LNCAP (cell line): Measurements from ENCODE around the gene TMEM59.

ENCODE experiments used
- TF ChIP-seq, protein P1 (sequence below): fragments of 450-650 bp; IDR thresholded peaks from 2 replicates; pipeline ENCODE4 v1.5.1; 2017; ENCODE audit warnings: mild to moderate bottlenecking

Gene TMEM59

DNA sequence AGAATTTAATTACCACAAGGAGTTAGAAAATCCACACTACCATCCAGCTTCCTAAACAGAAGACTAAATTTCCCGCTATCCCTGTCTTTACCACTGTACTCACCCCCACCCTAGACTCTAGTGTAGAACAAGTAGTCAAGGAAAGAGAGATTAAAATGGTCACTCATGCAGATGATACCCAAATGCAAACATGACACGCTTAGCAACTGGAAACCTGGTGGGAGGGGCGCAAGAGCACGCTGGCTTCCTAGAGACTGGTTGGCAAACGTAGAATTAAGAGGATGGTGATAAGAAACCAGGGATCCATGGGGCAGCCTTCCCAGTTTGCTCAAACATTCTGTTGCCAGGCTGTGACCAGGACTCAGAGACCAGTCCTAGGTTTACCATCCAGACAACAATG lies 25.2 kb downstream of the TMEM59 start:
- TF ChIP-seq, protein P1, sequence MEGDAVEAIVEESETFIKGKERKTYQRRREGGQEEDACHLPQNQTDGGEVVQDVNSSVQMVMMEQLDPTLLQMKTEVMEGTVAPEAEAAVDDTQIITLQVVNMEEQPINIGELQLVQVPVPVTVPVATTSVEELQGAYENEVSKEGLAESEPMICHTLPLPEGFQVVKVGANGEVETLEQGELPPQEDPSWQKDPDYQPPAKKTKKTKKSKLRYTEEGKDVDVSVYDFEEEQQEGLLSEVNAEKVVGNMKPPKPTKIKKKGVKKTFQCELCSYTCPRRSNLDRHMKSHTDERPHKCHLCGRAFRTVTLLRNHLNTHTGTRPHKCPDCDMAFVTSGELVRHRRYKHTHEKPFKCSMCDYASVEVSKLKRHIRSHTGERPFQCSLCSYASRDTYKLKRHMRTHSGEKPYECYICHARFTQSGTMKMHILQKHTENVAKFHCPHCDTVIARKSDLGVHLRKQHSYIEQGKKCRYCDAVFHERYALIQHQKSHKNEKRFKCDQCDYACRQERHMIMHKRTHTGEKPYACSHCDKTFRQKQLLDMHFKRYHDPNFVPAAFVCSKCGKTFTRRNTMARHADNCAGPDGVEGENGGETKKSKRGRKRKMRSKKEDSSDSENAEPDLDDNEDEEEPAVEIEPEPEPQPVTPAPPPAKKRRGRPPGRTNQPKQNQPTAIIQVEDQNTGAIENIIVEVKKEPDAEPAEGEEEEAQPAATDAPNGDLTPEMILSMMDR = no peak

DNA sequence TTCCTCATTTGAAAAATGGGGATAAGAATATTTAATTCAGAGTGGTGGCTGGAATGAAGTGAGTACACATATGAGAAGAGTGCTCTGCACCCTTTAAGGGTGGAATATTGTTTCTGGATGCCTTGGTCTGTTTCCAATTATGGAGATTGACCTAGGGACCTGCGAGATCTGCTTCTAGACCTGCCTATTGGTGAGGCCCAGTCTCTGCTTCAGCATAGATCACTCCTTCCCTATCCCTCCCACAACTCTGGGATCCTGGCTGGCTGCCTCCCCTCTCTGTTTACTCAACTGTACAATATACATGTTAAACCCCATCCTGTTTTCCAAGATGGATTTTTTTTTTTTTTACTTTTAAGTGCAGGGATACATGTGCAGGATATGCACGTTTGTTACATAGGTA lies 28.6 kb downstream of the TMEM59 start:
- TF ChIP-seq, protein P1 = no peak

DNA sequence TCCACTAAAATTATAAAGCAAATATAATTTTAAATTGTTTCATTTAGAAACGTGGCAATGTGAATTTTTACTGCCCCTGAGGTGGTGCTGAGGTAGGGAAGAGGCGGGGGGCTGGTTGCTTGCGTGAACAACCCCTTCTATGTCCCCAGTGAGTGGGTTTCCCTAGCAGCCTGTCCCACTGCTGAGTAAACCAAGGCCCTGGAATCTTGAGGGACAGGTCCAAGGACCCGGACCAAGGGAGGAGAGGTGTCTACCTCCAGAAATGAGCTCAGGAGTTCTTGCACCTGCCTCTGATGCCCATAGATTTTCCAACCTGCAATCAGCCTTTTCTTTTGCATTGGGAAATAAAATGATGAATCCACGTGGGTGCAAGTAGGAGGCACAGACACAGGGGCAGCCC lies 34.4 kb downstream of the TMEM59 start:
- TF ChIP-seq, protein P1 = no peak

DNA sequence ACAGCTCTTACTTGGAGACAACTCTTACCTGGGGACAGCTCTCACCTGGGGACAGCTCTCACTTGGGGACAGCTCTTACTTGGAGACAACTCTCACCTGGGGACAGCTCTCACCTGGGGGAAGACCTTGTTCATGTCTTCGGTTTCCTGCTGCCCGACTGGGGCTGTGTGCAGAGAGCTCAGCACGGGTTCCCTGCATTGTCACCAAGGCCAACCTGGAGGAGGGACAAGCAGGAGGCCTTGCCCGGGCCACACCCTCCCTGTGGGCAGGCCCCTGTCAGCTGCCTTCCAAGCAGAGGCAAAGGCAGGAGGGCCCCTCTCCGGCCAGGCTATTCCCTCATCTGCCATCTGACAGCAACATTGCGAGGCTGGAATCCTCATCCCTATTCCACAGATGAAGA lies 35.0 kb downstream of the TMEM59 start, which contains the start of gene LDLRAD1:
LDLRAD1 (minus strand) TSS at position 208 of the 400 bp plus-strand sequence; CDS start at position 134, 74 bp downstream.
- TF ChIP-seq, protein P1 = no peak

DNA sequence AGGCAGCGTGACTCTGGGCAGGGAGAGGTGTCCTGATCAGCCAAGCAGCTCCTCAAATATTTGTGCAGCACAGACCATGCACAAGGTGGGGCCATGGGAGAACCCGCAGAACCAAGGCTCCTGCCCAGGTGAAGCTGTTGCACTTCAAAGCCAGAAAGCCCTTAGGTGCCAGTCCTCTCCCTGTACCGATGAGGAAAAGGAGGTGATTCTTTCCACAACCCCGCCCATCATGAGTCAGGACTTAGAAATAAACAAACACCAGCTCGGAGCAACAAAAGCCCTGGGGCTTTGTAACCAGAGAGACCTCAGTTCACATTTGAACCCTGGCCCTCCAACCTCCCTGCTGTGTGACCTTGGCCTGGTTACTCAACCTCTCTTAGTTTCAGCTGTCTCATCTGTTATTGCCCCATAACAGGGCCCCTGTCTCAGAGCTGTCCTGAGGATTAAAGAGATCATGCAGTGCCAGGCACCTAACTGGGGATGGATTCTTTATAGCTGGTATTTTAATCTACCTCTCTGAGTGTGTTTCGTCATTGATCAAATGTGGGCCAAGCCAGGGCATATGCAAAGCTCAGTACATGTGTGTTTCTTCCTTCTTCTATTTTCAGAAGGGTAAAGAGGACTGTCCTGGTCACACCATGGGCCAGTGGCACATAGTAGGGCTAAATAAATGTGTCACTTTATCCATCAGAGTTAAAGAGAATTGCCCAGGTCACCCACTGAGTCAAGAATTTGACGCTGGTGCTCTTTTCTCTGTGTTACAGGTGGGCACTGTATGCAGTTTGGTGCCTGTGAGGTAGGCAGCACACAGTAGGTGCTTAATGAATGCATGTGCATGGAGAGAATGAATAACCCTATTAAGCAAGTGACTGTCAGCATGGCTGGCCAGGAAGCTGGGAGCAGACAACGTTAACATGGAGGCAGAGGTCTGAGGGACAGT lies 36.4 kb downstream of the TMEM59 start:
- TF ChIP-seq, protein P1 = no peak

DNA sequence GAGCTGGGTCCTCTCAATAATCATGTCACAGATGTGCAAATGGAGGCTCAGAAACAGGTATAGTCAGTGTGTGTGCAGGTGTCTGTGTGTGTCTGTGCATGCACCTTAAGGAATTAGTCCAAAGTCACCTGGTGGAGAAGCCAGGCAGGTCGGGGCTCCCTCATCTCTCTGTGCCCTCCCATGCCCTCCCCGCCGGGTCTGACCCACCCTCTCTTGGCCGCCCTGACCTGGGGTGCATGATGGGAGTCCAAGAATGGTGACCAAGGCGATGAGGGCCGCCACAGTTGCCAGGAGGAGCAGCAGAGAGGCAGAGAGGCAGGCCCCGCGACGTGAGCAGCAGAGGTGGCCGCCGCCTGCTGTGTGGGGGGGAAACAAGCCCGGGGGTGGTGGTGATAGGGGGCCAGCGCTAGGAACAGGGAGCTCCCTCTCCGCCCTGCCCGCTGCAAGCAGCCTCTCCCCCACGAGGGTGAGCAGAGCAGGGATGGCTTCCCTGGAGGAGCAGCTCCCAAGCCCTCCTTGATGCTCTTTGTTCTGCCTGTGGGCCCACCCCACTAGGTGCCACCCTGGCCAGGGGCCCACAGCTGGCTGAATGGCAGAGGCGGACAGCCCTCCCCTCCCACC lies 38.9 kb downstream of the TMEM59 start:
- TF ChIP-seq, protein P1 = no peak

DNA sequence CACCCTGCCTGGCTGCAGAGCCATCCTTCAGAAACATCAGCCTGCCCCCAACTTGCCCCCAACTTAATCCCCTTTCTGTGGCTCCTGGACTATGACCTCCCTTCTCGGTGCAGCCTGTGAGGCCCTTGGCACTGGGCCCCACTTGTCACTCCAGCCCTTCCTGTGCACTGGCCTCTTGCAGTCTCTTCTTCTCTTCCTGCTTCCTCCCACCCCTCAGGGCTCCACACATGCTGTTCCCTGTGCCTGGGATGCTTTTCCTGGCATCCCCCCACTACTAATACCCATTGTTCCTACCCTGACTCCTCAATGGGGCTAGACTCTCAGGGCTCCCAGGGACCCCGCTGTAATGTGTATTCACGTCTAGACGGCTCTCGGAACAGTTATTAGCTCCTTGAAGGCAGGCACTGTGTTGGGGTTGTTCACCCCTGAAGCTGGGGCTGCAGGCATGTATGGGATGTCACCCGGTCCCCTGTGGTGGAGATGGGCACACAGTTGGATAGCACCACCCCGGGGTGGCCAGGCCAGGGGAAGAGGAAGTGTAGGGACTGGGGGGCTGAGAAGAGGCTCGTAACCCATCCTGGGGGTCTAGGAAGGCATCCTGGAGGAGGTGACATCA lies 39.5 kb downstream of the TMEM59 start:
- TF ChIP-seq, protein P1 = no peak
